22Rv1 (cell line): Measurements from ENCODE around the gene POLR3H.

Source experiments
- ZFX ChIP-seq: fragments of 450-650 bp; IDR thresholded peaks from 2 replicates; pipeline ENCODE4 v1.6.1; 2017; ENCODE audit warnings: antibody characterized with exemption, borderline replicate concordance
- TF ChIP-seq, protein P1 (sequence below): fragments of 450-650 bp; IDR thresholded peaks from 2 replicates; pipeline ENCODE4 v1.5.1; 2017; ENCODE audit warnings: mild to moderate bottlenecking

DNA sequence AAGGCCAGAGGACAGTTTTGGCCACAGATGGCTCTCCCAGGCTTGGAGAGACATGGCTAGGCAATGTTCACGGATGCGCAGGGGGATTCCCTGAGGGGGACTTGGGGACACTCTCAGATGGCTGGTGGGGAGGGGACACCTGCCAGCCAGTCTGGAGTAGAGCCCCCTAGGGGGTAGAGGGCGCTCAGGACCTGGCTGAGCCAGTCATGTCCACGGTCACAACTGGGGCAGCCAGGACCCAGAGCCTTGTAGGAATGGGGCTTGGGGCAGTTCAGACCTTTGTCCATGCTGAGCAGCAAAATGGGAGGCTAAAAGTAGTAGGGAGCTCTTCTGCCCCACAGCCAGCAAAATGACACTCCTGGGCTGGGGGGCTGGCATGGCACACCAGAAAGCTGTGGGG lies 18.2 kb upstream of the POLR3H start:
- TF ChIP-seq, protein P1, sequence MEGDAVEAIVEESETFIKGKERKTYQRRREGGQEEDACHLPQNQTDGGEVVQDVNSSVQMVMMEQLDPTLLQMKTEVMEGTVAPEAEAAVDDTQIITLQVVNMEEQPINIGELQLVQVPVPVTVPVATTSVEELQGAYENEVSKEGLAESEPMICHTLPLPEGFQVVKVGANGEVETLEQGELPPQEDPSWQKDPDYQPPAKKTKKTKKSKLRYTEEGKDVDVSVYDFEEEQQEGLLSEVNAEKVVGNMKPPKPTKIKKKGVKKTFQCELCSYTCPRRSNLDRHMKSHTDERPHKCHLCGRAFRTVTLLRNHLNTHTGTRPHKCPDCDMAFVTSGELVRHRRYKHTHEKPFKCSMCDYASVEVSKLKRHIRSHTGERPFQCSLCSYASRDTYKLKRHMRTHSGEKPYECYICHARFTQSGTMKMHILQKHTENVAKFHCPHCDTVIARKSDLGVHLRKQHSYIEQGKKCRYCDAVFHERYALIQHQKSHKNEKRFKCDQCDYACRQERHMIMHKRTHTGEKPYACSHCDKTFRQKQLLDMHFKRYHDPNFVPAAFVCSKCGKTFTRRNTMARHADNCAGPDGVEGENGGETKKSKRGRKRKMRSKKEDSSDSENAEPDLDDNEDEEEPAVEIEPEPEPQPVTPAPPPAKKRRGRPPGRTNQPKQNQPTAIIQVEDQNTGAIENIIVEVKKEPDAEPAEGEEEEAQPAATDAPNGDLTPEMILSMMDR, result no peak
- TF ChIP-seq ZFX, result no peak
